SU-DHL-6 (cell line): ENCODE data around the gene ADAMTS14.

Experiments used
- CTCF ChIP-seq: fragments of 200-600 bp; sonication (generic); IDR thresholded peaks from one replicate; pipeline ENCODE4 v1.5.1; 2017; ENCODE audit warnings: antibody characterized with exemption, mild to moderate bottlenecking, low read length, moderate library complexity; ENCODE audit not compliant: insufficient read depth, poor library complexity, severe bottlenecking
- EZH2phosphoT487 ChIP-seq: fragments of 200-600 bp; sonication (generic), shearing (Covaris generic); conservative IDR thresholded peaks from 2 replicates; pipeline ENCODE4 v1.6.1; 2018; ENCODE audit warnings: mild to moderate bottlenecking, antibody characterized with exemption, low read length, moderate library complexity, mixed read lengths

- no peak for TF ChIP-seq CTCF
- TF ChIP-seq EZH2phosphoT487 = no peak
Observed at GRCh38 chr10:70756700-70757360, 84.5 kb downstream of the ADAMTS14 start.
